GM20000 (cell line): Measurements from ENCODE around the gene STK32C.
"Not testable (repeated sequence)": the region's sequence is repeated elsewhere in the genome, so short reads cannot be mapped to it uniquely, and the experiment has no call there.

Experiments used
- DNase-seq: peaks from one replicate; pipeline ENCODE4 v3.0.0; 2012; ENCODE audit warnings: low spot score
- CTCF ChIP-seq: IDR thresholded peaks from 2 replicates; pipeline ENCODE4 v1.5.1; 2012; ENCODE audit warnings: mild to moderate bottlenecking, control low read depth; ENCODE audit errors: extremely low read depth, missing control alignments

Gene STK32C

DNA sequence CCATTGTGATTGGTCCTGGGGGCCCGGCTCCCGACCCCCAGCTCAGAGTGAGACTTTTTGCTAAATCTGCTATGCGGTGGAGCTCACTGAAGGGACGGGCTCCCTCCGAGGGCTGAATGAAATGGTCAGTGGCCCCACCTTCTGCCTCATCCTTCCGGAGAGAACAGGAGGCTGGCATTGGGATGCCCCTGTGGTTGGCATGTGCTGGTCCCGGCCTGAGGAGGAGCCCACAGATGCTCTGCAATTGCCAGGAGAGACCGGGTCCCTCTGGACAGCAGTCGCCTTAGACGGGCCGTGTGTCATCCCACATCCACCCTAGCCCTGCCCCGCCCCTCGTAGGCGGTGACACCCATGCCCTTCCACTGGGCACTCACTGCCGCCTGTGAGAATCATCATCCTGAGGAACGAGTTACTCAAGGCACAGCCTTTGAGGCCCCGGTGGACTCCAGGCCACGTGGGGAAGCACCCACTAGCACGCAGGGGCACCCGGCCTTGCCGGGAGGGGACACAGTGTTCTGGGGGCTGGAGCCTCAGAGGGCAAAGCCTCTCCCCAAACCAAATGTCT, 142.3 kb downstream of the STK32C start:
- no peak for TF ChIP-seq CTCF
- no peak for DNase-seq

- TF ChIP-seq CTCF = no peak
- DNase-seq = no peak
Measured at GRCh38 chr10:132164761-132165278, 142.9 kb downstream of the STK32C start.

- no peak for TF ChIP-seq CTCF
Measured at GRCh38 chr10:132163826-132164515, 143.8 kb downstream of the STK32C start.

GRCh38 chr10:132163278-132163765, 144.4 kb downstream of the STK32C start:
- TF ChIP-seq CTCF = no peak
- peak; percentile 73 for DNase-seq

More at GRCh38 chr10:132163826-132164515, 143.8 kb downstream of the STK32C start:
- no peak for DNase-seq

DNA sequence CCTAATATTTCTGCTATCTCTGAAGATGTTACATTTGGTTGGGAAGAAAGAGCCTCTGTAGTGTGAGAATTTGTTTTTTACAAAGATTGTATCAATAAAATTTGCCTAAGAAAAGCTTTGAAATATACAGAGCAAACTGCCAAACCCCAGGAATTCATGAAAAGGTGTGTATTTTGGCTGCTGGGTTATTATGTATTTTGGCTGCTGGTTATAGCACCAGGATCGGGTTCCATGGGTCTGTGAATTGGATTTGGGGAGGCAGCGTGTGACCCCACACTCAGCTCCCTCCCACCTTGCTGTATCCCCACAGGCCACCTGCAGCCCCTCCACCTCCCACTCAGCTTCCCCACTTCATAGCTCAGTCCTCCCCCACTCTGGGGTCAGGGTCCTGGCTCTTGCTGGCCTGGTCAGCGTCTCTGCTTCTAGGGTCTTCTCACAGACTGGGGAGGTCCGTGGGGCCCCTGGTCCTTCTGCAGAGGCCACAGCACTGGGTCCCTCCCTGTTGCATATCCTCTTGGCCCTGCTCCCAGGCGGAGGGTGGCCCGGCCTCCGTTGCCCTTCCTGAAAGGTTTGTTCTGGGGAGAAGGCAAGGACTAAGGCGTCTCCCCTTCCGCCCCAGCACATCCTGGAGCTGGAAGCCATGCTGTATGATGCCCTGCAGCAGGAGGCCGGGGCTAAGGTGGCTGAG, 145.0 kb downstream of the STK32C start:
- no peak for DNase-seq
- no peak for TF ChIP-seq CTCF

DNA sequence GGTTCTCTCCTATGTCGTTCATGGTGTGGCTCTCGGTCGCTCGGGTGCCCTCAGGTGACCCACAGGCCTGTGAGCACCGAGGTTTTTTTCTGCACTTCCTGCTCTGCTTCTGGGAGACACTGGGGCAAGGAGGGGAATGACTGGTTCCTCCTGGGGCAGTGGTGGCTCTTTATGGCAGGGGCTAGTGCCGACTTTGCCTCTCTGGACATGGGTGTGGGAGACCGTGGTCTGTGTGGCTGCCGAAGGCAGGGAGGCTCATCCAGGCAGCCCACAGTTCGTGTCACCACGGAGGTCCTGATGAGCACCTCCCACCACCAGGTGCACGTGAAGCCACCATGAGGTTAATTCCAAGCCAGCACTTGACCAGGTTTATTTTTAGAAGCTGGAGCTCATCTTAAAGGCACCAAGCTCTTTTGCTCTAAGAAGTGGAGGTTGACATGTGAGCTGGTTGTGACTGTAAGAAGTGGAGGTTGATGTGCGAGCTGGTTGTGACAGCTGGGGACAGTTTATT, 145.7 kb downstream of the STK32C start:
- TF ChIP-seq CTCF = no peak
- DNase-seq = no peak

DNA sequence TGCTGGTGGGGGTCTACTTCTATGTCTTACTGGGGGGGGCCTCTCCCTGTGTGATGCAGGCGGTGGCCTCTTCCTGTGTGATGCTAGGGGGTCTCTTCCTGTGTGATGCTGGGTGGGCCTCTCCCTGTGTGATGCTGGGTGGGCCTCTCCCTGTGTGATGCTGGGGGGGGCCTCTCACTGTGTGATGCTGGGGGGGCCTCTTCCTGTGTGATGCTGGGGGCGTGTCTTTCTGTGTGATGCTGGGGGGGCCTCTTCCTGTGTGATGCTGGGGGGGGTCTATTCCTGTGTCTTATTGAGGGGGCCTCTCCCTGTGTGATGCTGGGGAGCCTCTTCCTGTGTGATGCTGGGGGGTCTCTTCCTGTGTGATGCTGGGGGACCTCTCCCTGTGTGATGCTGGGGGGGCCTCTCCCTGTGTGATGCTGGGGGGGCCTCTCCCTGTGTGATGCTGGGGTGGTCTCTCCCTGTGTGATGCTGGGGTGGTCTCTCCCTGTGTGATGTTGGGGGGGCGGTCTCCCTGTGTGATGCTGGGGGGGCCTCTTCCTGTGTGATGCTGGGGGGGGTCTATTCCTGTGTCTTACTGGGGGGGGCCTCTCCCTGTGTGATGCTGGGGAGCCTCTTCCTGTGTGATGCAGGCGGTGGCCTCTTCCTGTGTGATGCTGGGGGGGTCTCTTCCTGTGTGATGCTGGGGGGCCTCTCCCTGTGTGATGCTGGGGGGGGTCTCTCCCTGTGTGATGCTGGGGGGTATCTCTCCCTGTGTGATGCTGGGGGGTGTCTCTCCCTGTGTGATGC, 146.7 kb downstream of the STK32C start:
- DNase-seq = not testable (repeated sequence)

GRCh38 chr10:132160231-132160630, 147.5 kb downstream of the STK32C start:
- not testable (repeated sequence) for DNase-seq

DNA sequence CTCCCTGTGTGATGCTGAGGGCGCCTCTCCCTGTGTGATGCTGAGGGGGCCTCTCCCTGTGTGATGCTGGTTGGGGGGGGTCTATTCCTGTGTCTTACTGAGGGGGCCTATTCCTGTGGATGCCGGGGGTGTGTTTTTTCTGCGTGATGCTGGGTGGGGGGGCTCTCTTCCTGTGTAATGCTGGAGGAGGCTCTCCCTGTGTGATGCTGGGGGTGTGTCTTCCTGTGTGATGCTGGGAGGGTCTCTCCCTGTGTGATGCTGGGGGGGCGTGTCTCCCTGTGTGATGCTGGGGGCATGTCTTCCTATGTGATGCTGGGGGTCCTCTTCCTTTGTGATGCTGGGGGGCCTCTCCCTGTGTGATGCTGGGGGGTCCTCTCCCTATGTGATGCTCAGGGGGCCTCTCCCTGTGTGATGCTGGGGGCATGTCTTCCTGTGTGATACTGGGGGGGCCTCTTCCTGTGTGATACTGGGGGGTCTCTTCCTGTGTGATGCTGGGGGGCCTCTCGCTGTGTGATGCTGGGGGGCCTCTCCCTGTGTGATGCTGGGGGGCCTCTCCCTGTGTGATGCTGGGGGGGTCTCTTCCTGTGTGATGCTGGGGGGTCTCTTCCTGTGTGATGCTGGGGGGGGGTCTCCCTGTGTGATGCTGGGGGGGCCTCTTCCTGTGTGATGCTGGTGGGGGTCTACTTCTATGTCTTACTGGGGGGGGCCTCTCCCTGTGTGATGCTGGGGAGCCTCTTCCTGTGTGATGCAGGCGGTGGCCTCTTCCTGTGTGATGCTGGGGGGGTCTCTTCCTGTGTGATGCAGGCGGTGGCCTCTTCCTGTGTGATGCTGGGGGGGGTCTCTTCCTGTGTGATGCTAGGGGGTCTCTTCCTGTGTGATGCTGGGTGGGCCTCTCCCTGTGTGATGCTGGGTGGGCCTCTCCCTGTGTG, 148.2 kb downstream of the STK32C start:
- not testable (repeated sequence) for DNase-seq
